LNCaP clone FGC (cell line): Measurements from ENCODE around the gene BPIFA1.

Experiments
- DNase-seq: peaks from one replicate; pipeline ENCODE4 v3.0.0-alpha.2; 2011; ENCODE audit warnings: low read depth
- H3K4me3 ChIP-seq: 2 replicates; pipeline ENCODE4 v1.5.1; 2011; ENCODE audit warnings: mild to moderate bottlenecking, low read depth, low read length, control low read depth
- TF ChIP-seq, protein P1 (sequence below): IDR thresholded peaks from 2 replicates; pipeline ENCODE4 v1.5.1; 2012; ENCODE audit warnings: mild to moderate bottlenecking; ENCODE audit not compliant: control insufficient read depth, insufficient read depth; ENCODE audit errors: extremely low read depth

Gene BPIFA1

DNA sequence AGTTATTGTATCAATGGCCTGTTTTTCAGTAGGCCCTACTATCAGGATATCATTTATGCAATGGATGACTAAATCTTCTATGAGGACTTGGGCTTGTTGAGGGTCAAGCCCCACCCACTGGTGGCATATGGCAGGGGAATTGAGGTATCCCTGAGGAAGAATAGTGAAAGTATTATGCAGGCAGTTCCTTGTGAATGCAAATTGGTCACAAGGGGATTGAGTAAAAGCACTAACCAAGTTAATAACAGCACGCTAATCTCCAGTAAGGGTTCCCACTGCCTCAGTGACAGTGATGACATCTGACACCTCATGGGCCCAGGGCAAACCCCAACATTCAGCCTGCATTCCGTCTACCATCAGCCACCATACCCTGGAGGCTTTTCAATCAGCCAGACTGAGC, 14.9 kb downstream of the BPIFA1 start:
- TF ChIP-seq, protein P1, sequence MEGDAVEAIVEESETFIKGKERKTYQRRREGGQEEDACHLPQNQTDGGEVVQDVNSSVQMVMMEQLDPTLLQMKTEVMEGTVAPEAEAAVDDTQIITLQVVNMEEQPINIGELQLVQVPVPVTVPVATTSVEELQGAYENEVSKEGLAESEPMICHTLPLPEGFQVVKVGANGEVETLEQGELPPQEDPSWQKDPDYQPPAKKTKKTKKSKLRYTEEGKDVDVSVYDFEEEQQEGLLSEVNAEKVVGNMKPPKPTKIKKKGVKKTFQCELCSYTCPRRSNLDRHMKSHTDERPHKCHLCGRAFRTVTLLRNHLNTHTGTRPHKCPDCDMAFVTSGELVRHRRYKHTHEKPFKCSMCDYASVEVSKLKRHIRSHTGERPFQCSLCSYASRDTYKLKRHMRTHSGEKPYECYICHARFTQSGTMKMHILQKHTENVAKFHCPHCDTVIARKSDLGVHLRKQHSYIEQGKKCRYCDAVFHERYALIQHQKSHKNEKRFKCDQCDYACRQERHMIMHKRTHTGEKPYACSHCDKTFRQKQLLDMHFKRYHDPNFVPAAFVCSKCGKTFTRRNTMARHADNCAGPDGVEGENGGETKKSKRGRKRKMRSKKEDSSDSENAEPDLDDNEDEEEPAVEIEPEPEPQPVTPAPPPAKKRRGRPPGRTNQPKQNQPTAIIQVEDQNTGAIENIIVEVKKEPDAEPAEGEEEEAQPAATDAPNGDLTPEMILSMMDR: no peak
- no peak for DNase-seq
- no peak overlapping the region for H3K4me3 ChIP-seq

DNA sequence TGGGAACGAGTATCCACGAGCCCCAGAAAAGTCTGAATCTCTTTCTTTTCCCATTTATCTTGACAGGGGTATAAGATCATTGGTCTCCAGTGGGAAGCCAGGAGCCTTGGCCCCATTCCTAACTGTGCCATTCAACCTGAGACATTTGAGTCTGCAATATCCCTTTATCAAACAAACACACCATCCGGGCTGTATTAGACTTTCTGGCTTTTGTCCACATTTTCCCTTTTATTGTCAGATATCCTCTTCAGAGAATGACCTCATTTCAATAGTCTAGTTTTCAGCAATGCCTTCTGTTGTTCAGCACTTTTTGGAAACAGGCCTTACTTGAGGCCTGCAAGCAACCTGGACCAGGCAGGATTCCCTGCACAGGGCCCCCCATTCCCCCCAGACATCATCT, 15.7 kb downstream of the BPIFA1 start:
- DNase-seq: peak; percentile 63
- no peak overlapping the region for H3K4me3 ChIP-seq
- TF ChIP-seq, protein P1: no peak

GRCh38 chr20:33252460-33252859, 16.7 kb downstream of the BPIFA1 start:
- TF ChIP-seq, protein P1: no peak
- H3K4me3 ChIP-seq: no peak overlapping the region
- no peak for DNase-seq

DNA sequence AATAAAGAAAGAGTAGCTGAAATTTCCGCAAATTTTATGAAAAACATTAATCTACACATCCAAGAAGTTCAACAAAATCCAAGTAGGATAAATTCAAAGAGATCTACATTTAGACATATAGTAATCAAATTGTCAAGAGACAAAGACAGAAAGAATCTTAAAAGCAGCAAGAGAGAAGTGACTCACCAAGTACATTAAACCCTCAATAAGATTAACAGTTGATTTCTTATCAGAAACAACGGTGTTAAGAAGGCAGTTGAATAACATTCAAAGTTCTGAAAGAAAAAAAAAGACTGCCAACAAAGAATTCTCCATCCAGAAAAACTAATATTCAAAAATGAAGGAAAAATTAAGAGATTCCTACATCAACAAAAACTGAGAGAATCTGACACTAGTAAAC, 19.2 kb downstream of the BPIFA1 start:
- DNase-seq: no peak
- H3K4me3 ChIP-seq: no peak overlapping the region
- TF ChIP-seq, protein P1: no peak

GRCh38 chr20:33257237-33257636, 21.4 kb downstream of the BPIFA1 start:
- H3K4me3 ChIP-seq: no peak overlapping the region
- DNase-seq: no peak
- TF ChIP-seq, protein P1: no peak

DNA sequence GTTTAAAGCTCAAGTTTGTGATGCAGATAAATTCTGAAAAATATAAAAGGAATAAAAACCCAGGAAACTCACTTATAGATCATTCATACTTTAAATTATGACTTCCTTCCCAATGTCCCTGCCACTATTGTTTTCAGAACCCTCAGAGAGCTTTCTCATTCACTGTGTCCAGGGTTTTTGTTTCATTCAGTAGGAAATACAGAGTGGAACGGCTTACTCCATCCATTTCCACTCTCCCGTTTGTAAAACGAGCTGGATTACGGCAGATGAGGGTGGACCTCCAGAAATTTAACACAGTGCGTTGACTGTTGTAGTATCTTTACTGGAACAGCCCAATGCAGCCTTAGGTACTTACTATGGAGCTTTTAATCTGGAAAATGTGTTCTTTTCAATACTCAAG, 23.6 kb downstream of the BPIFA1 start:
- TF ChIP-seq, protein P1: no peak
- no peak overlapping the region for H3K4me3 ChIP-seq
- no peak for DNase-seq

GRCh38 chr20:33261465-33261864, 25.7 kb downstream of the BPIFA1 start:
- TF ChIP-seq, protein P1: no peak
- no peak overlapping the region for H3K4me3 ChIP-seq
- DNase-seq: no peak
